ENCODE results near the gene ZCCHC10.

DNA sequence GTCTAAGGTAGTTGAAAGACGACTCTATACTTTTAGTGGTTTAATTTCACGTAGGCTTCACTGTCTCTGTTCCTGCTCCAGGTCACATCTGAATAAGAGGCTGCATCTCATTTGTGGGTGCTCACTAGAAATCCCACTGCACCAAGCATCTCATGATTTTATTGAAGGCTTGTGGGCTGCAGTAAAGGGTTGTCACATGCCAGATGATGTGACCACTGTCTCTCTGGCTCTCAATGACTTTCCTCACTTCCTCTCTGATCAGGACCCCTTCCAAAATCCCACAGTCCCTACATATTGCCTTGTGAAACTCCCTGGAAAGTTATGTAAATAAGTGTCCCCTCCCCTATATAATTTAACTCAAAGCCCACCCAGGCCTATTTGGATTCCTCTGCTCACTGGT, 8.9 kb upstream of the ZCCHC10 start:
- TF ChIP-seq ARNT (IDR thresholded peaks at IDR 0.05) (no peak), SP1 (IDR thresholded peaks at IDR 0.05) (no peak)
